K562 (cell line): Measurements from ENCODE around the gene FOXD2. TPM values are rescaled to one million over a fixed set of nuclear protein-coding genes. Genes with fewer than 3 reads are reported as not detected.

ENCODE experiments used
- CHD2 ChIP-seq: IDR thresholded peaks from 2 replicates; pipeline ENCODE4 v1.6.1; 2011; ENCODE audit warnings: low read depth, low read length
- DPF2 ChIP-seq: fragments of 450-650 bp; IDR thresholded peaks from 2 replicates; pipeline ENCODE4 v1.6.1; 2016
- EWSR1 ChIP-seq: fragments of 450-650 bp; IDR thresholded peaks from 2 replicates; pipeline ENCODE4 v1.6.1; 2018; ENCODE audit warnings: borderline replicate concordance, mild to moderate bottlenecking, low read depth, moderate library complexity; ENCODE audit not compliant: partially characterized antibody
- HDAC6 ChIP-seq: IDR thresholded peaks from 2 replicates; pipeline ENCODE4 v1.6.1; 2012; ENCODE audit warnings: low read depth, mild to moderate bottlenecking, control low read depth, inconsistent platforms, low read length, moderate library complexity
- ILF3 ChIP-seq: fragments of 450-650 bp; IDR thresholded peaks from 2 replicates; pipeline ENCODE4 v1.6.1; 2018; ENCODE audit warnings: antibody characterized with exemption, mild to moderate bottlenecking, moderate library complexity, borderline replicate concordance
- NFIX ChIP-seq: fragments of 250-450 bp; sonication (Bioruptor Pico); IDR thresholded peaks from 2 replicates; pipeline ENCODE4 v1.4.0; 2020; ENCODE audit warnings: low read depth, mild to moderate bottlenecking, moderate library complexity
- PRMT5 ChIP-seq: sonication (generic); formaldehyde crosslinking; IDR thresholded peaks from 2 replicates; pipeline ENCODE4 v1.5.0; 2020; ENCODE audit warnings: missing genetic modification reagents
- SFPQ ChIP-seq: fragments of 200-400 bp; formaldehyde crosslinking; IDR thresholded peaks from 2 replicates; pipeline ENCODE4 v1.6.1; 2017; ENCODE audit warnings: mild to moderate bottlenecking, low read depth, low read length, moderate library complexity
- SIRT6 ChIP-seq: IDR thresholded peaks from one replicate; pipeline ENCODE4 v1.6.1; 2012; ENCODE audit warnings: low read depth, mild to moderate bottlenecking, control low read depth, inconsistent platforms, low read length, moderate library complexity
- SMAD1 ChIP-seq: fragments of 150-350 bp; IDR thresholded peaks from 2 replicates; pipeline ENCODE4 v1.6.1; 2014; ENCODE audit warnings: low read length, low read depth; ENCODE audit not compliant: partially characterized antibody
- SMARCA5 ChIP-seq: fragments of 450-650 bp; IDR thresholded peaks from 2 replicates; pipeline ENCODE4 v1.6.1; 2016
- SMARCE1 ChIP-seq: fragments of 450-650 bp; IDR thresholded peaks from 2 replicates; pipeline ENCODE4 v1.7.1; 2016; ENCODE audit warnings: mild to moderate bottlenecking
- SMC3 ChIP-seq: conservative IDR thresholded peaks from 2 replicates; pipeline ENCODE4 v1.6.1; 2011; ENCODE audit warnings: low read depth, low read length, improper control_type of control experiment; ENCODE audit not compliant: insufficient read depth
- SPI1 ChIP-seq: IDR thresholded peaks from 2 replicates; pipeline ENCODE4 v1.6.1; 2011; ENCODE audit warnings: low read depth, low read length, control low read depth, borderline replicate concordance
- THAP12 ChIP-seq: fragments of 250-450 bp; sonication (Bioruptor Pico); IDR thresholded peaks from 2 replicates; pipeline ENCODE4 v1.9.0; 2021; ENCODE audit warnings: mild to moderate bottlenecking, inconsistent platforms
- XRCC5 ChIP-seq: fragments of 200-400 bp; formaldehyde crosslinking; IDR thresholded peaks from 2 replicates; pipeline ENCODE4 v1.6.1; 2017; ENCODE audit warnings: low read depth, mild to moderate bottlenecking, low read length
- ZBTB11 ChIP-seq, 3 experiments: fragments of 200-800 bp in 1 of 3; fragments of 250-450 bp in 1 of 3; fragments of 450-650 bp in 1 of 3; sonication (Bioruptor Pico) in 1 of 3; sonication (Bioruptor generic) in 1 of 3; formaldehyde crosslinking in 1 of 3; IDR thresholded peaks; 2 replicates each; pipeline versions ENCODE4 v1.6.1 to v1.8.0; 2016 to 2022; ENCODE audit warnings: mild to moderate bottlenecking in 2 of 3, missing genetic modification characterization in 2 of 3, missing compliant biosample characterization in 1 of 3, moderate library complexity in 1 of 3
- ZNF41 ChIP-seq: fragments of 250-450 bp; sonication (Bioruptor Pico); conservative IDR thresholded peaks from 2 replicates; pipeline ENCODE4 v1.4.0; 2020; ENCODE audit warnings: mild to moderate bottlenecking
- ZNF583 ChIP-seq: fragments of 250-450 bp; sonication (Bioruptor Pico); IDR thresholded peaks from 2 replicates; pipeline ENCODE4 v1.4.0; 2020
- ZNF584 ChIP-seq: fragments of 200-800 bp; sonication (Bioruptor generic); IDR thresholded peaks from 2 replicates; pipeline ENCODE4 v1.6.1; 2016; ENCODE audit warnings: low read depth, mild to moderate bottlenecking, missing genetic modification characterization, missing compliant biosample characterization
- ZNF668 ChIP-seq: fragments of 250-450 bp; sonication (Bioruptor Pico); IDR thresholded peaks from 2 replicates; pipeline ENCODE4 v1.8.0; 2022; ENCODE audit warnings: mild to moderate bottlenecking, inconsistent platforms
- polyA plus RNA-seq, 8 experiments: library from polyadenylated mRNA; depleted of rRNA in 4 of 8; stranded (reverse) in 5 of 8; unstranded in 3 of 8; fragments of >200 nt; fragmentation: Nextera tagmentation in 2 of 8; fragmentation: Illumina TruSeq in 1 of 8; extraction: Ambion mirVana in 2 of 8; extraction: Trizol in 1 of 8; gene quantifications; 2 replicates each; pipeline versions ENCODE4 v1.2.1 to v1.2.3, GENCODE V29; 2011 to 2014; ENCODE audit warnings: inconsistent platforms in 1 of 8, missing spikeins in 1 of 8
- total RNA-seq, 7 experiments: library from RNA; depleted of rRNA in 6 of 7; stranded (reverse); fragments of >200 nt in 6 of 7; fragmentation: Illumina TruSeq in 2 of 7; extraction: Trizol in 2 of 7; gene quantifications; 2 replicates each; pipeline versions ENCODE4 v1.2.1 to v1.2.3, GENCODE V29; 2011 to 2021; ENCODE audit warnings: low replicate concordance in 1 of 7

FOXD2 gene
- total and polyA plus RNA-seq, 9 of the 15 experiments (the other 6 are each of a cell fraction or from before 2014, with no cell fraction given), result 0.06 to 1.2 (median 0.22) TPM

- TF ChIP-seq SFPQ, result no peak
- TF ChIP-seq DPF2, result no peak
- no peak for TF ChIP-seq SPI1
- TF ChIP-seq SMC3, result peak; percentile 83
- TF ChIP-seq EWSR1, result no peak
- TF ChIP-seq CHD2, result peak; percentile 44; the same call in 1 of the 2 replicates
- no peak for TF ChIP-seq SIRT6
- no peak for TF ChIP-seq SMAD1
- no peak for TF ChIP-seq PRMT5 (CRISPR knock-in tag)
- no peak for TF ChIP-seq ZNF583 (CRISPR knock-in tag)
- no peak for TF ChIP-seq THAP12 (CRISPR knock-in tag)
- no peak for TF ChIP-seq ILF3
- TF ChIP-seq ZBTB11 (CRISPR knock-in tag; IDR thresholded peaks at IDR 0.05), result no peak
- no peak for TF ChIP-seq ZNF584
- no peak for TF ChIP-seq SMARCA5
- TF ChIP-seq NFIX, result no peak
- TF ChIP-seq HDAC6, result no peak
- TF ChIP-seq ZNF41 (CRISPR knock-in tag), result no peak
- no peak for TF ChIP-seq SMARCE1
- peak; percentile 60; the same call in 1 of the 2 replicates for TF ChIP-seq XRCC5
- no peak for TF ChIP-seq ZNF668 (CRISPR knock-in tag)
Measured at GRCh38 chr1:47388891-47389238, 49.0 kb upstream of the FOXD2 start (continued).
